Measurements from ENCODE around the gene RPLP2. TPM values are rescaled to one million over a fixed set of nuclear protein-coding genes. Genes with fewer than 3 reads are reported as not detected.

Gene RPLP2
- total RNA-seq, 1 experiment from 2014 or later, result 1,270 TPM

DNA sequence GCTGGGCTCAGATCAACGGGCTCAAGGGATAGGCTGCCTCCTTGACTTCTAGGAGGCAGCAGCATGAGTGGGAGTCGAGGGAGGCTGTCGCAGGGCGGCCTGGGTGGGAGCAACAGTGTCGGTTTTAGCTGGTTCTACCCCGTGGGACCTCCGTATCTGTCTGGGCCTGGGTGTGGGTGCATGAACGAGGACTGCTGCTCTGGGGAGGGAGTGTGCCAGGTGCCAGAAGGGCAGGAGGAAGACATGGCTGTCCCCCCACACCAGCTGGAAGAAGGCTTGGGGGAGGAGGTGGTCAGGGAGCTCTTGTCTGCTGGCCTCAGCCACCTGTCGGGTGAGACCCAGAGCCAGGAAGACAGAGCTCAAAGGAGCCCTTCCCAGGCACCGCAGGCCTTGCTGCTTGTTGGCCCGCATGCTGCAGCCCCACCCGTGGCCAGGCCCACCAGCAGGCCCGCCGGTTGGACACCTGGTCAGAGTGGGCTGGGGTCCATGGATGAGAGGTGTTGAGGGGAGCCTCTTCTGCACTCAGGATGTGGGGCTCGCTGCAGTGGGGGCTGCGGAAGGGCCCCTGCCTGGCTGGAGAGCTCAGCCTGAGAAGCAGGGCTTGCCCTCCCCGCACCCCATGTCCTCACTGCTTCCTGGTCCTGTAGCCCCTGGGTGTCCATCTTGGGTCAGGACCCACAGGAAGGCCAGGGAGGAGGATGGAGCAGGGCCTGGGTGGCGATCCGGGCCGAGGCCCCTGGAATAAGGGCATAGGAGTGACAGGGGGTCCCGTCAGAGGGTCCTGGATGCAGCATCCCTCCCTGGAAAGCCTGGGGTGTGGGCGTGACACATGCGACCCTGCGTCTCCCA, 23.3 kb upstream of the RPLP2 start:
- H3K27ac ChIP-seq, result no peak overlapping the region
- H3K27me3 ChIP-seq (ENCODE audit: insufficient read depth, low read depth), result no peaks in the 10 kb centered on the region
- H3K79me2 ChIP-seq (ENCODE audit: low read depth), result no peaks in the 10 kb centered on the region
- POLR2A ChIA-PET (ENCODE audit: unreplicated experiment), result no interaction called here
- peaks cover 5% of the 10 kb centered on the region; the same call in 1 of the 2 replicates for H3F3A ChIP-seq (ENCODE audit: insufficient read depth, low read depth)
- no TSS peak for BruUV-seq (replicated peaks)
- no peak for DNase-seq
- no peak overlapping the region for H3K4me3 ChIP-seq
- H2AFZ ChIP-seq, result no peak overlapping the region
- CTCF ChIA-PET, result no interaction called here
- no peaks in the 10 kb centered on the region for H4K20me1 ChIP-seq (ENCODE audit: insufficient read depth)
- H3K9me2 ChIP-seq (ENCODE audit: insufficient read depth), result no peaks in the 10 kb centered on the region
- TF ChIP-seq EZH2 (IDR thresholded peaks at IDR 0.05; ENCODE audit: low read depth), result no peak
- TF ChIP-seq, protein P1, sequence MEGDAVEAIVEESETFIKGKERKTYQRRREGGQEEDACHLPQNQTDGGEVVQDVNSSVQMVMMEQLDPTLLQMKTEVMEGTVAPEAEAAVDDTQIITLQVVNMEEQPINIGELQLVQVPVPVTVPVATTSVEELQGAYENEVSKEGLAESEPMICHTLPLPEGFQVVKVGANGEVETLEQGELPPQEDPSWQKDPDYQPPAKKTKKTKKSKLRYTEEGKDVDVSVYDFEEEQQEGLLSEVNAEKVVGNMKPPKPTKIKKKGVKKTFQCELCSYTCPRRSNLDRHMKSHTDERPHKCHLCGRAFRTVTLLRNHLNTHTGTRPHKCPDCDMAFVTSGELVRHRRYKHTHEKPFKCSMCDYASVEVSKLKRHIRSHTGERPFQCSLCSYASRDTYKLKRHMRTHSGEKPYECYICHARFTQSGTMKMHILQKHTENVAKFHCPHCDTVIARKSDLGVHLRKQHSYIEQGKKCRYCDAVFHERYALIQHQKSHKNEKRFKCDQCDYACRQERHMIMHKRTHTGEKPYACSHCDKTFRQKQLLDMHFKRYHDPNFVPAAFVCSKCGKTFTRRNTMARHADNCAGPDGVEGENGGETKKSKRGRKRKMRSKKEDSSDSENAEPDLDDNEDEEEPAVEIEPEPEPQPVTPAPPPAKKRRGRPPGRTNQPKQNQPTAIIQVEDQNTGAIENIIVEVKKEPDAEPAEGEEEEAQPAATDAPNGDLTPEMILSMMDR (conservative IDR thresholded peaks at IDR 0.05), result no peak
- H3K4me2 ChIP-seq, result no peak overlapping the region
- no peaks in the 10 kb centered on the region for H3K36me3 ChIP-seq (ENCODE audit: low read depth)
- intact Hi-C loops (cut with micrococcal nuclease; ENCODE audit: unreplicated experiment), result no loop called here
- no peaks in the 10 kb centered on the region for H3K4me1 ChIP-seq (replicated peaks; ENCODE audit: insufficient read depth)
- H3K9me3 ChIP-seq (ENCODE audit: insufficient read depth, low read depth), result no peaks in the 10 kb centered on the region

DNA sequence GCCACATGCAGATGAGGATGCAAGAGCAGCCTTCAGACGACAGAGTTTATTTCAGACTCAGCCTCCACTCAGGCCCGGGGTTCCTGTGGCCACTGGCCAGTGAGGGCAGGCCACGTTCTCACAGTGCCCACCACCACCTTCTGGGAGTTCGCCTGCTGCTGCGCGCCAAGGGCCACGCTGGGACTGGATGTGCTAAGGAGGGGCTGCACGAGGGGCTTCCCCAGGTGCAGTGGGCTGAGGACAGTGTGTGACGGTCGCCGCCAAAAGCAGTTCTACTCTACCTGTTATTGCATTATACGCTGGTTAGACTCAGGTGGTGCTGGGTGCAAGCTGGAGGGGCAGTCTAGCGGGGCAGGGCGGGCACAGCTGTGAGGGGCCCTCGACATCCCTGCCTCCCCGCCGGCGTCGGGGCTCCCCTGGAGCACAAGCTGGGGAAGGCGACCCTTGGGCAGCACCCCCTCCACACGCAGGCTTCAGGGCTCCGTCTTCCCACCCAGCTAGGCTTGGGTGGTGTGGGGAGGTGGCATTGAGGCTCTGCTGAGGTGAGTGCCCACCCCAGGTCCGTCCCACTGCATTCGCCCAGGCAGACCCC, 22.6 kb upstream of the RPLP2 start:
- intact Hi-C loops (cut with micrococcal nuclease; ENCODE audit: unreplicated experiment), result no loop called here
- no peak overlapping the region for H2AFZ ChIP-seq
- H3K27me3 ChIP-seq (ENCODE audit: insufficient read depth, low read depth), result no peaks in the 10 kb centered on the region
- no peaks in the 10 kb centered on the region for H4K20me1 ChIP-seq (ENCODE audit: insufficient read depth)
- no peak for DNase-seq
- no TSS peak for BruUV-seq (replicated peaks)
- no peaks in the 10 kb centered on the region for H3K9me3 ChIP-seq (ENCODE audit: insufficient read depth, low read depth)
- H3K27ac ChIP-seq, result no peak overlapping the region
- no peak for TF ChIP-seq EZH2 (IDR thresholded peaks at IDR 0.05; ENCODE audit: low read depth)
- TF ChIP-seq, protein P1 (conservative IDR thresholded peaks at IDR 0.05), result no peak
- H3K36me3 ChIP-seq (ENCODE audit: low read depth), result no peaks in the 10 kb centered on the region
- H3K4me3 ChIP-seq, result no peak overlapping the region
- no peak overlapping the region for H3K4me2 ChIP-seq
- no peaks in the 10 kb centered on the region for H3K4me1 ChIP-seq (replicated peaks; ENCODE audit: insufficient read depth)
- CTCF ChIA-PET, result no interaction called here
- H3F3A ChIP-seq (ENCODE audit: insufficient read depth, low read depth), result peaks cover 5% of the 10 kb centered on the region; the same call in 1 of the 2 replicates
- POLR2A ChIA-PET (ENCODE audit: unreplicated experiment), result no interaction called here
- H3K9me2 ChIP-seq (ENCODE audit: insufficient read depth), result no peaks in the 10 kb centered on the region
- no peaks in the 10 kb centered on the region for H3K79me2 ChIP-seq (ENCODE audit: low read depth)

DNA sequence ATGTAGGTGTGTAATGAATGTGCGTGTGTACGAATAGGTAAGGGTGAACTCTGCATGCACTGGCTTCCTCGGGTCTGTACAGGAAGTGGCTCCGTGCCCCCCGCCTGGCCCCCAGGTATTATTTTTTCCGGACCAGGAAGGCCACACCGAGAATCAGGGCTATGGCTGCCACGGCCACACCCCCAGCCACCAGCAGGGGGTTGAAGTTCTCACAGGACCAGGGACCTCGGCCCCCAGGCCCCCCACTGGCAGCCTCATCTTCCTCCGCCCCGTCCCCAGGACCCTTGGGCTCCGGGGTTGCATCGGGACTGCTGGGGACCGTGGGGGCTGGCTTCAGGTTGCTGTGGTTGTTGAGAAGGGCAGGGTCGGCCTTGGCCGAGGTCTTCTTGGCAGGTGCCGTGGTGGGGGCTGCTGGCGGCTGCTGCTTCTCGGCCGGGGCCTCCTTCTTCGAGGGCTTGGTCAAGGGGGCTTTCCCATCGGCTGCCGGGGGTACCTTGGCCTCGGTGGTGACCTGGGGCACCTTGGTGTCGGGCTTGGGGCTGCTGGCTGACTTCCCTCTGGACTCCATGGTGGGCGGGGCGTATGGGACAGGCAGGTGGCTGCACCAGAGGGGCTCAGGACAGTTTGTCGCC, 21.6 kb upstream of the RPLP2 start:
- H3K27me3 ChIP-seq (ENCODE audit: insufficient read depth, low read depth), result no peaks in the 10 kb centered on the region
- H3K27ac ChIP-seq, result no peak overlapping the region
- no peak for TF ChIP-seq EZH2 (IDR thresholded peaks at IDR 0.05; ENCODE audit: low read depth)
- TF ChIP-seq, protein P1 (conservative IDR thresholded peaks at IDR 0.05), result no peak
- no peaks in the 10 kb centered on the region for H4K20me1 ChIP-seq (ENCODE audit: insufficient read depth)
- no peaks in the 10 kb centered on the region for H3K9me3 ChIP-seq (ENCODE audit: insufficient read depth, low read depth)
- intact Hi-C loops (cut with micrococcal nuclease; ENCODE audit: unreplicated experiment), result no loop called here
- H3F3A ChIP-seq (ENCODE audit: insufficient read depth, low read depth), result peaks cover 5% of the 10 kb centered on the region; the same call in 1 of the 2 replicates
- POLR2A ChIA-PET (ENCODE audit: unreplicated experiment), result no interaction called here
- CTCF ChIA-PET, result no interaction called here
- H3K4me3 ChIP-seq, result no peak overlapping the region
- no peak overlapping the region for H2AFZ ChIP-seq
- DNase-seq, result no peak
- H3K4me2 ChIP-seq, result no peak overlapping the region
- no peaks in the 10 kb centered on the region for H3K36me3 ChIP-seq (ENCODE audit: low read depth)
- H3K79me2 ChIP-seq (ENCODE audit: low read depth), result no peaks in the 10 kb centered on the region
- no TSS peak for BruUV-seq (replicated peaks)
- H3K9me2 ChIP-seq (ENCODE audit: insufficient read depth), result no peaks in the 10 kb centered on the region
- no peaks in the 10 kb centered on the region for H3K4me1 ChIP-seq (replicated peaks; ENCODE audit: insufficient read depth)
